ENCODE measurements around the gene LIN7B. TPM values are rescaled to one million over a fixed set of nuclear protein-coding genes. Genes with fewer than 3 reads are reported as not detected.

The LIN7B gene
- total and polyA plus RNA-seq, 2 of the 13 experiments (the other 11 are each of a cell fraction or from before 2014, with no cell fraction given) = 5.3 to 7.6 TPM

DNA sequence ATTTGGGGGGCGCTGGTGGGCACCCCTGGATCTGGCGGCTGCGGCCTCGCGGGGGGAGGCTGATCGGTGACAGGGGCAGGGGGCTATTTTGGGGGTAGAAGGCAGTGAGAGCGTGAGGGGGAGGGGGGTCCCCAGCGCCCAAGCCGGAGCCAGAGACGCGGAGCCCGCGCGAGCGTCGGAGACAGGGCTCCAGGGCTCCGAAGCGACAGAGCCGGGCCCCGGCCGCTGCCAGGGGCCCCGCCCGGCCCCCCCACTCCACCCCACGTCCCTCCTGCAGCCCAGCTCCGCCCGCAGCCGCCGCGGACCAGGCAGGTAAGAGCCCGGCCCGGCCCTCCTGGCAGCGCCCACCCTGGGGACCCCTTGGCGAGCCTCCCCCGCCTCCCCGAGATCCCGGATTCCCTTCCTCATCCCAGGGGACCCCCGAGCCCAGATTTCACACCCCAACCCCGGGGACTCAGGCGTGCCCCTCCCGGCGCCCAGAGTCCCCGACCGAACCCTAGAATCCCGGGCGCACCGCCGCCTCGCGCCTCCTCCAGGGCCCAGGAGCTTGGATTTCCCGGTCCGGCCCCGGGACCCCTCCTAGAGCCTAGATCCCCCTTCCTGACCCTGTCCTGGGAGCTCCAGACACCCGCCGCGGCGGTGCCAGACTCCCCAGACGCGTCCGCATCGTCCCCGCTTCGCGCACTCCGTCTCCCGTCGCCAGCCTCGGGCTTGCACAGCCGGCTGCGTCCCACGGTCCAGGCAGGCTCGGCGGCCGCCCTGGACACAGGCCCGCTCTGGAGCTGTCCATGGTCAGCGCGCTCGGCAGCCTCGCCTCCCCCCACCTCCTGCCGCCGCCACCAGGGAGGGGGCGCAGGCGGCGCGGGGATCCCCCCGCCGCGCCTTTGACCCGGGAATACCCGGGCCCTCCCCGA, 5.5 kb downstream of the LIN7B start, which contains the start of gene PPFIA3 (continued):
- TF ChIP-seq, protein P1, sequence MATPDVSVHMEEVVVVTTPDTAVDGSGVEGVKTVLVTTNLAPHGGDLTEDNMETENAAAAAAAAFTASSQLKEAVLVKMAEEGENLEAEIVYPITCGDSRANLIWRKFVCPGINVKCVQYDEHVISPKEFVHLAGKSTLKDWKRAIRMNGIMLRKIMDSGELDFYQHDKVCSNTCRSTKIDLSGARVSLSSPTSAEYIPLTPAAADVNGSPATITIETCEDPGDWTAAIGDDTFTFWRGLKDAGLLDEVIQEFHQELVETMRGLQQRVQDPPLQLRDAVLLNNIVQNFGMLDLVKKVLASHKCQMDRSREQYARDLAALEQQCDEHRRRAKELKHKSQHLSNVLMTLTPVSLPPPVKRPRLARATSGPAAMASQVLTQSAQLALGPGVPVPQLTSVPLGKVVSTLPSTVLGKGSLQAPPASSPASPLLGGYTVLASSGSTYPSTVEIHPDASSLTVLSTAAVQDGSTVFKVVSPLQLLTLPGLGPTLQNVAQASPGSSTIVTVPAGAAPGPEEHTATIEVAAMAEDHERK (CRISPR knock-in tag; IDR thresholded peaks at IDR 0.05; ENCODE audit: low read depth) = no peak
- TF ChIP-seq AHR (CRISPR knock-in tag; IDR thresholded peaks at IDR 0.05) (0 out of 2 replicates have a peak, but pooled peaks have one; percentile 42), ZNF761 (CRISPR knock-in tag; conservative IDR thresholded peaks at IDR 0.05) (no peak), CBX1 (IDR thresholded peaks at IDR 0.05; ENCODE audit: low read depth) (no peak), HCFC1 (IDR thresholded peaks at IDR 0.05; ENCODE audit: low read depth, low read length) (no peak), ZNF703 (CRISPR knock-in tag; IDR thresholded peaks at IDR 0.05; ENCODE audit: borderline replicate concordance) (no peak), ZBTB42 (CRISPR knock-in tag; IDR thresholded peaks at IDR 0.05) (no peak), NR2F2 (IDR thresholded peaks at IDR 0.05; ENCODE audit: borderline replicate concordance, low read depth) (no peak), HNRNPL (IDR thresholded peaks at IDR 0.05; ENCODE audit: low read depth, low read length) (no peak), NR2F6 (IDR thresholded peaks at IDR 0.05) (no peak), NR2F6 (CRISPR knock-in tag; IDR thresholded peaks at IDR 0.05) (peak; percentile 7; the same call in 1 of the 2 replicates), ZSCAN29 (CRISPR knock-in tag; conservative IDR thresholded peaks at IDR 0.05) (no peak)
- TF ChIP-seq, protein P2, sequence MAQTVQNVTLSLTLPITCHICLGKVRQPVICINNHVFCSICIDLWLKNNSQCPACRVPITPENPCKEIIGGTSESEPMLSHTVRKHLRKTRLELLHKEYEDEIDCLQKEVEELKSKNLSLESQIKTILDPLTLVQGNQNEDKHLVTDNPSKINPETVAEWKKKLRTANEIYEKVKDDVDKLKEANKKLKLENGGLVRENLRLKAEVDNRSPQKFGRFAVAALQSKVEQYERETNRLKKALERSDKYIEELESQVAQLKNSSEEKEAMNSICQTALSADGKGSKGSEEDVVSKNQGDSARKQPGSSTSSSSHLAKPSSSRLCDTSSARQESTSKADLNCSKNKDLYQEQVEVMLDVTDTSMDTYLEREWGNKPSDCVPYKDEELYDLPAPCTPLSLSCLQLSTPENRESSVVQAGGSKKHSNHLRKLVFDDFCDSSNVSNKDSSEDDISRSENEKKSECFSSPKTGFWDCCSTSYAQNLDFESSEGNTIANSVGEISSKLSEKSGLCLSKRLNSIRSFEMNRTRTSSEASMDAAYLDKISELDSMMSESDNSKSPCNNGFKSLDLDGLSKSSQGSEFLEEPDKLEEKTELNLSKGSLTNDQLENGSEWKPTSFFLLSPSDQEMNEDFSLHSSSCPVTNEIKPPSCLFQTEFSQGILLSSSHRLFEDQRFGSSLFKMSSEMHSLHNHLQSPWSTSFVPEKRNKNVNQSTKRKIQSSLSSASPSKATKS (CRISPR knock-in tag; IDR thresholded peaks at IDR 0.05) = no peak
- TF ChIP-seq, protein P3, sequence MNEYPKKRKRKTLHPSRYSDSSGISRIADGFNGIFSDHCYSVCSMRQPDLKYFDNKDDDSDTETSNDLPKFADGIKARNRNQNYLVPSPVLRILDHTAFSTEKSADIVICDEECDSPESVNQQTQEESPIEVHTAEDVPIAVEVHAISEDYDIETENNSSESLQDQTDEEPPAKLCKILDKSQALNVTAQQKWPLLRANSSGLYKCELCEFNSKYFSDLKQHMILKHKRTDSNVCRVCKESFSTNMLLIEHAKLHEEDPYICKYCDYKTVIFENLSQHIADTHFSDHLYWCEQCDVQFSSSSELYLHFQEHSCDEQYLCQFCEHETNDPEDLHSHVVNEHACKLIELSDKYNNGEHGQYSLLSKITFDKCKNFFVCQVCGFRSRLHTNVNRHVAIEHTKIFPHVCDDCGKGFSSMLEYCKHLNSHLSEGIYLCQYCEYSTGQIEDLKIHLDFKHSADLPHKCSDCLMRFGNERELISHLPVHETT (CRISPR knock-in tag; conservative IDR thresholded peaks at IDR 0.05) = 0 out of 2 replicates have a peak, but pooled peaks have one; percentile 64
- TF ChIP-seq, protein P4, sequence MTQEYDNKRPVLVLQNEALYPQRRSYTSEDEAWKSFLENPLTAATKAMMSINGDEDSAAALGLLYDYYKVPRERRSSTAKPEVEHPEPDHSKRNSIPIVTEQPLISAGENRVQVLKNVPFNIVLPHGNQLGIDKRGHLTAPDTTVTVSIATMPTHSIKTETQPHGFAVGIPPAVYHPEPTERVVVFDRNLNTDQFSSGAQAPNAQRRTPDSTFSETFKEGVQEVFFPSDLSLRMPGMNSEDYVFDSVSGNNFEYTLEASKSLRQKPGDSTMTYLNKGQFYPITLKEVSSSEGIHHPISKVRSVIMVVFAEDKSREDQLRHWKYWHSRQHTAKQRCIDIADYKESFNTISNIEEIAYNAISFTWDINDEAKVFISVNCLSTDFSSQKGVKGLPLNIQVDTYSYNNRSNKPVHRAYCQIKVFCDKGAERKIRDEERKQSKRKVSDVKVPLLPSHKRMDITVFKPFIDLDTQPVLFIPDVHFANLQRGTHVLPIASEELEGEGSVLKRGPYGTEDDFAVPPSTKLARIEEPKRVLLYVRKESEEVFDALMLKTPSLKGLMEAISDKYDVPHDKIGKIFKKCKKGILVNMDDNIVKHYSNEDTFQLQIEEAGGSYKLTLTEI (CRISPR knock-in tag; conservative IDR thresholded peaks at IDR 0.05) = no peak
- TF ChIP-seq, protein P5, sequence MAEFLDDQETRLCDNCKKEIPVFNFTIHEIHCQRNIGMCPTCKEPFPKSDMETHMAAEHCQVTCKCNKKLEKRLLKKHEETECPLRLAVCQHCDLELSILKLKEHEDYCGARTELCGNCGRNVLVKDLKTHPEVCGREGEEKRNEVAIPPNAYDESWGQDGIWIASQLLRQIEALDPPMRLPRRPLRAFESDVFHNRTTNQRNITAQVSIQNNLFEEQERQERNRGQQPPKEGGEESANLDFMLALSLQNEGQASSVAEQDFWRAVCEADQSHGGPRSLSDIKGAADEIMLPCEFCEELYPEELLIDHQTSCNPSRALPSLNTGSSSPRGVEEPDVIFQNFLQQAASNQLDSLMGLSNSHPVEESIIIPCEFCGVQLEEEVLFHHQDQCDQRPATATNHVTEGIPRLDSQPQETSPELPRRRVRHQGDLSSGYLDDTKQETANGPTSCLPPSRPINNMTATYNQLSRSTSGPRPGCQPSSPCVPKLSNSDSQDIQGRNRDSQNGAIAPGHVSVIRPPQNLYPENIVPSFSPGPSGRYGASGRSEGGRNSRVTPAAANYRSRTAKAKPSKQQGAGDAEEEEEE (CRISPR knock-in tag; IDR thresholded peaks at IDR 0.05; ENCODE audit: borderline replicate concordance) = no peak
- TF ChIP-seq, protein P6, sequence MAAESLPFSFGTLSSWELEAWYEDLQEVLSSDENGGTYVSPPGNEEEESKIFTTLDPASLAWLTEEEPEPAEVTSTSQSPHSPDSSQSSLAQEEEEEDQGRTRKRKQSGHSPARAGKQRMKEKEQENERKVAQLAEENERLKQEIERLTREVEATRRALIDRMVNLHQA (CRISPR knock-in tag; IDR thresholded peaks at IDR 0.05) = no peak
- TF ChIP-seq, protein P7, sequence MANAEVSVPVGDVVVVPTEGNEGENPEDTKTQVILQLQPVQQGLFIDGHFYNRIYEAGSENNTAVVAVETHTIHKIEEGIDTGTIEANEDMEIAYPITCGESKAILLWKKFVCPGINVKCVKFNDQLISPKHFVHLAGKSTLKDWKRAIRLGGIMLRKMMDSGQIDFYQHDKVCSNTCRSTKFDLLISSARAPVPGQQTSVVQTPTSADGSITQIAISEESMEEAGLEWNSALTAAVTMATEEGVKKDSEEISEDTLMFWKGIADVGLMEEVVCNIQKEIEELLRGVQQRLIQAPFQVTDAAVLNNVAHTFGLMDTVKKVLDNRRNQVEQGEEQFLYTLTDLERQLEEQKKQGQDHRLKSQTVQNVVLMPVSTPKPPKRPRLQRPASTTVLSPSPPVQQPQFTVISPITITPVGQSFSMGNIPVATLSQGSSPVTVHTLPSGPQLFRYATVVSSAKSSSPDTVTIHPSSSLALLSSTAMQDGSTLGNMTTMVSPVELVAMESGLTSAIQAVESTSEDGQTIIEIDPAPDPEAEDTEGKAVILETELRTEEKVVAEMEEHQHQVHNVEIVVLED (CRISPR knock-in tag; IDR thresholded peaks at IDR 0.05; ENCODE audit: borderline replicate concordance) = no peak

Data from HepG2 (cell line).